GM12878 (cell line): ENCODE results near the gene TMSB4X. TPM values are rescaled to one million over a fixed set of nuclear protein-coding genes. Genes with fewer than 3 reads are reported as not detected.

Experiments
- ATAC-seq: fragments of 200-7000 bp; cut with Tn5 transposase; 3 replicates; pipeline ENCODE4 v1.9.1; 2020; ENCODE audit warnings: mild to moderate bottlenecking, moderate library complexity
- BruUV-seq: library from RNA; stranded (reverse); fragments of 400-500 nt; replicated peaks from 2 replicates; lab custom pipeline; 2021; lab: Mats Ljungman, UMichigan
- CTCF ChIA-PET: fragments of 300-600 bp; sonication (Branson Sonifier 250); formaldehyde crosslinking; extraction: SDS; loops from one replicate; lab custom pipeline; 2021; ENCODE audit warnings: inconsistent platforms; lab: Yijun Ruan, JAX
- POLR2A ChIA-PET: fragments of 350-600 bp; formaldehyde crosslinking; extraction: SDS; loops from one replicate; lab custom pipeline; 2021; ENCODE audit warnings: inconsistent platforms; lab: Charles Lee
- RAD21 ChIA-PET: fragments of 300-600 bp; sonication (Branson Sonifier 250); formaldehyde crosslinking; loops from one replicate; lab custom pipeline; 2023; ENCODE audit warnings: antibody characterized with exemption; ENCODE audit not compliant: unreplicated experiment; lab: Charles Lee
- SMC1A ChIA-PET: fragments of 300-600 bp; sonication (Branson Sonifier 250); formaldehyde crosslinking; loops from one replicate; lab custom pipeline; 2023; ENCODE audit not compliant: unreplicated experiment, uncharacterized antibody; lab: Charles Lee
- DNase-seq: peaks from one replicate; pipeline ENCODE4 v3.0.0-alpha.2; 2011; ENCODE audit warnings: low read depth, low spot score
- FAIRE-seq: peaks from 3 replicates; lab custom pipeline; 2011; peaks lifted over from hg19 to GRCh38; lab: Jason Lieb, UNC
- H2AFZ ChIP-seq: 2 replicates; pipeline ENCODE4 v1.6.0; 2011; ENCODE audit warnings: low read depth, low read length, control low read depth; ENCODE audit not compliant: control insufficient read depth
- H3K27ac ChIP-seq: 2 replicates; pipeline ENCODE4 v1.5.1; 2011; ENCODE audit warnings: control low read depth; ENCODE audit not compliant: control insufficient read depth, insufficient read depth
- H3K27me3 ChIP-seq, 2 experiments: replicated peaks in 1 of 2; 2 replicates each; pipeline versions ENCODE4 v1.6.0 to v1.6.1; 2011; ENCODE audit warnings: low read length in 1 of 2; ENCODE audit not compliant: control insufficient read depth in 2 of 2, insufficient read depth in 2 of 2
- H3K36me3 ChIP-seq, 2 experiments: 2 replicates each; pipeline ENCODE4 v1.5.1; 2011; ENCODE audit warnings: low read length in 1 of 2; ENCODE audit not compliant: control insufficient read depth in 2 of 2, insufficient read depth in 2 of 2
- H3K4me1 ChIP-seq: 2 replicates; pipeline ENCODE4 v1.6.1; 2011; ENCODE audit warnings: mild to moderate bottlenecking, low read length, moderate library complexity, mixed read lengths; ENCODE audit not compliant: control insufficient read depth, insufficient read depth
- H3K4me2 ChIP-seq: 2 replicates; pipeline ENCODE4 v1.6.0; 2011; ENCODE audit warnings: control low read depth; ENCODE audit not compliant: control insufficient read depth, insufficient read depth
- H3K4me3 ChIP-seq: fragments of 200-600 bp; sonication (generic); 2 replicates; pipeline ENCODE4 v1.5.1; 2016
- H3K79me2 ChIP-seq: 2 replicates; pipeline ENCODE4 v1.6.0; 2011; ENCODE audit warnings: low read length; ENCODE audit not compliant: control insufficient read depth, insufficient read depth
- H3K9ac ChIP-seq: 2 replicates; pipeline ENCODE4 v1.8.0; 2011; ENCODE audit warnings: low read length, control low read depth, mixed read lengths; ENCODE audit not compliant: control insufficient read depth, insufficient read depth
- H3K9me3 ChIP-seq: replicated peaks from 3 replicates; pipeline ENCODE4 v1.5.1; 2011; ENCODE audit warnings: mild to moderate bottlenecking, low read length; ENCODE audit not compliant: control insufficient read depth, insufficient read depth
- H4K20me1 ChIP-seq: 2 replicates; pipeline ENCODE4 v1.6.0; 2011; ENCODE audit not compliant: control insufficient read depth, insufficient read depth
- BACH1 ChIP-seq: fragments of 450-650 bp; IDR thresholded peaks from 2 replicates; pipeline ENCODE4 v1.6.1; 2017; ENCODE audit warnings: mild to moderate bottlenecking, borderline replicate concordance
- BHLHE40 ChIP-seq, 2 experiments: fragments of 450-650 bp in 1 of 2; IDR thresholded peaks; 2 replicates each; pipeline ENCODE4 v1.6.1; 2011 to 2017; ENCODE audit warnings: low read depth in 2 of 2, borderline replicate concordance in 1 of 2, improper control_type of control experiment in 1 of 2, low read length in 1 of 2, mild to moderate bottlenecking in 1 of 2
- CUX1 ChIP-seq: IDR thresholded peaks from 2 replicates; pipeline ENCODE4 v1.6.1; 2012; ENCODE audit warnings: improper control_type of control experiment, low read depth, low read length; ENCODE audit not compliant: insufficient replicate concordance
- E4F1 ChIP-seq: fragments of 450-650 bp; IDR thresholded peaks from 2 replicates; pipeline ENCODE4 v1.6.1; 2018; ENCODE audit warnings: borderline replicate concordance, mild to moderate bottlenecking; ENCODE audit not compliant: partially characterized antibody
- FOS ChIP-seq: IDR thresholded peaks from 3 replicates; pipeline ENCODE4 v1.6.1; 2011; ENCODE audit warnings: borderline replicate concordance; ENCODE audit not compliant: insufficient read length; ENCODE audit errors: extremely low read depth
- HDGF ChIP-seq: fragments of 450-650 bp; IDR thresholded peaks from 2 replicates; pipeline ENCODE4 v1.6.1; 2016; ENCODE audit warnings: antibody characterized with exemption
- MEF2B ChIP-seq: fragments of 450-650 bp; IDR thresholded peaks from 2 replicates; pipeline ENCODE4 v1.6.1; 2018; ENCODE audit warnings: mild to moderate bottlenecking, moderate library complexity; ENCODE audit not compliant: partially characterized antibody, poor library complexity, severe bottlenecking
- PAX8 ChIP-seq: fragments of 450-650 bp; IDR thresholded peaks from 2 replicates; pipeline ENCODE4 v1.6.1; 2017; ENCODE audit warnings: mild to moderate bottlenecking, moderate library complexity
- RAD21 ChIP-seq: IDR thresholded peaks from 2 replicates; pipeline ENCODE4 v1.6.1; 2011; ENCODE audit warnings: mild to moderate bottlenecking, low read depth, low read length, moderate library complexity; ENCODE audit not compliant: insufficient read depth
- ZNF24 ChIP-seq: fragments of 450-650 bp; IDR thresholded peaks from 2 replicates; pipeline ENCODE4 v1.6.1; 2017; ENCODE audit warnings: antibody characterized with exemption, mild to moderate bottlenecking
- WGBS: methylation state at CpG from one replicate; pipeline ENCODE4 v1.1.6; 2016; ENCODE audit warnings: low lambda C conversion rate; ENCODE audit not compliant: insufficient replicate concordance, insufficient coverage; ENCODE audit errors: missing lambda C conversion rate; 5-methylcytosine and 5-hydroxymethylcytosine counted together
- in situ Hi-C: fragments of 300-500 bp; cut with MboI; formaldehyde crosslinking; loops from 9 replicates; pipeline ENCODE4 v1.14.3; 2018; ENCODE audit warnings: mixed read lengths
- intact Hi-C: fragments of 100-400 bp; cut with micrococcal nuclease; formaldehyde crosslinking; loops from one replicate; pipeline ENCODE4 v1.14.2; 2022; ENCODE audit not compliant: unreplicated experiment
- polyA plus RNA-seq, 11 experiments: library from polyadenylated mRNA; depleted of rRNA in 4 of 11; unstranded in 6 of 11; stranded (reverse) in 5 of 11; fragments of >200 nt; fragmentation: Nextera tagmentation in 4 of 11; fragmentation: Illumina TruSeq in 1 of 11; extraction: Ambion mirVana in 4 of 11; extraction: Trizol in 1 of 11; gene quantifications; 1 replicate in 1 of 11; 2 replicates in 10 of 11; pipeline versions ENCODE4 v1.2.1 to v1.2.3, GENCODE V29; 2011 to 2016; ENCODE audit warnings: inconsistent platforms in 2 of 11, missing spikeins in 2 of 11, low read depth in 1 of 11
- total RNA-seq, 4 experiments: library from RNA; depleted of rRNA in 3 of 4; stranded (reverse); fragments of >200 nt in 3 of 4; fragmentation: Illumina TruSeq in 1 of 4; extraction: Trizol in 1 of 4; gene quantifications; 2 replicates each; pipeline versions ENCODE4 v1.2.1 to v1.2.3, GENCODE V29; 2013 to 2021
- TF ChIP-seq, protein P1 (sequence below): IDR thresholded peaks from 2 replicates; pipeline ENCODE4 v1.6.1; 2011; ENCODE audit warnings: borderline replicate concordance, low read depth, mild to moderate bottlenecking, moderate library complexity, low read length; ENCODE audit not compliant: insufficient read depth, poor library complexity, severe bottlenecking

Gene TMSB4X
- total and polyA plus RNA-seq, 10 of the 15 experiments (the other 5 are each of a cell fraction or from before 2014, with no cell fraction given): 13,924 to 37,234 (median 23,705) TPM

GRCh38 chrX:12949205-12949926, 25.5 kb upstream of the TMSB4X start:
- ChIA-PET RAD21 (interaction anchor here (0.7 to 15.5 kb wide), 22 partner anchors 9 to 697 kb away, joined by 3 to 549 read pairs (median 8); partner anchors contain the start of genes FAM9C and TMSB4X), POLR2A (interaction anchor here (0.6 to 7.2 kb wide), 20 partner anchors 9 to 307 kb away, joined by 3 to 63 read pairs (median 6); partner anchors contain the start of gene TMSB4X), SMC1A (interaction anchor here (0.9 to 18.8 kb wide), 19 partner anchors 9 to 541 kb away, joined by 3 to 632 read pairs (median 8); partner anchors contain the start of gene TMSB4X), CTCF (interaction anchor here (0.6 to 7.7 kb wide), 21 partner anchors 22 to 541 kb away, joined by 3 to 312 read pairs (median 5); no protein-coding TSS in a partner anchor)
- 0% methylated on average over 5 of the region's 5 CpGs for WGBS
- peaks cover 33% of the 10 kb centered on the region for H3K79me2 ChIP-seq
- no peaks in the 10 kb centered on the region for H4K20me1 ChIP-seq
- no peaks in the 10 kb centered on the region for H3K9me3 ChIP-seq
- DNase-seq (peak; percentile 45), FAIRE-seq (no peak), ATAC-seq (peak; percentile 3; the same call in 2 of the 3 replicates)
- H3K9ac ChIP-seq: peak overlapping the region; percentile 68
- intact Hi-C loops (loop anchor here (5.0 to 10.0 kb wide), 3 partner anchors 137 to 715 kb away; no protein-coding TSS in a partner anchor), in situ Hi-C loops (loop anchor here (5.0 kb wide), 2 partner anchors 53 to 528 kb away; no protein-coding TSS in a partner anchor)
- peaks cover 43% of the 10 kb centered on the region for H3K4me1 ChIP-seq
- no peak overlapping the region for H2AFZ ChIP-seq
- no peaks in the 10 kb centered on the region for H3K36me3 ChIP-seq
- H3K27ac ChIP-seq: peak overlapping the region; percentile 97
- H3K4me3 ChIP-seq: peak overlapping the region; percentile 19; the same call in 1 of the 2 replicates
- peak overlapping the region; percentile 97 for H3K4me2 ChIP-seq
- BruUV-seq: TSS peak; percentile 99
- no peaks in the 10 kb centered on the region for H3K27me3 ChIP-seq
- TF ChIP-seq, protein P1, sequence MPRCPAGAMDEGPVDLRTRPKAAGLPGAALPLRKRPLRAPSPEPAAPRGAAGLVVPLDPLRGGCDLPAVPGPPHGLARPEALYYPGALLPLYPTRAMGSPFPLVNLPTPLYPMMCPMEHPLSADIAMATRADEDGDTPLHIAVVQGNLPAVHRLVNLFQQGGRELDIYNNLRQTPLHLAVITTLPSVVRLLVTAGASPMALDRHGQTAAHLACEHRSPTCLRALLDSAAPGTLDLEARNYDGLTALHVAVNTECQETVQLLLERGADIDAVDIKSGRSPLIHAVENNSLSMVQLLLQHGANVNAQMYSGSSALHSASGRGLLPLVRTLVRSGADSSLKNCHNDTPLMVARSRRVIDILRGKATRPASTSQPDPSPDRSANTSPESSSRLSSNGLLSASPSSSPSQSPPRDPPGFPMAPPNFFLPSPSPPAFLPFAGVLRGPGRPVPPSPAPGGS: no peak
- TF ChIP-seq MEF2B: peak; percentile 7
- TF ChIP-seq E4F1: no peak
- peak; percentile 92 for TF ChIP-seq ZNF24
- TF ChIP-seq BHLHE40 (IDR thresholded peaks at IDR 0.05; ENCODE audit: borderline replicate concordance in 1 of 2, low read depth in 2 of 2, low read length in 1 of 2): no peak
- peak; percentile 16; the same call in 1 of the 2 replicates for TF ChIP-seq HDGF
- TF ChIP-seq BACH1: no peak; the same call in 1 of the 2 replicates
- TF ChIP-seq CUX1: peak; percentile 50
- no peak for TF ChIP-seq FOS
- TF ChIP-seq PAX8: no peak
- no peak for TF ChIP-seq RAD21
